IMR-90 (cell line): ENCODE results near the gene PARVB. TPM values are rescaled to one million over a fixed set of nuclear protein-coding genes. Genes with fewer than 3 reads are reported as not detected.

Experiments
- ATAC-seq: fragments of 200-7000 bp; cut with Tn5 transposase; 2 replicates; pipeline ENCODE4 v1.9.1; 2020; ENCODE audit warnings: low read depth, mild to moderate bottlenecking, moderate library complexity
- BruUV-seq: library from RNA; stranded (reverse); fragments of 400-500 nt; replicated peaks from 2 replicates; lab custom pipeline; 2021; lab: Mats Ljungman, UMichigan
- CTCF ChIA-PET: fragments of 300-600 bp; formaldehyde crosslinking; extraction: SDS; loops from one replicate; lab custom pipeline; 2021; ENCODE audit warnings: antibody characterized with exemption; lab: Yijun Ruan, JAX
- POLR2A ChIA-PET: fragments of 300-600 bp; sonication (Branson Sonifier 250); formaldehyde crosslinking; loops from one replicate; lab custom pipeline; 2022; ENCODE audit warnings: antibody characterized with exemption; ENCODE audit not compliant: unreplicated experiment; lab: Charles Lee
- DNase-seq: peaks from one replicate; pipeline ENCODE4 v3.0.0; 2013
- H2AFZ ChIP-seq: replicated peaks from 2 replicates; pipeline ENCODE3; 2013; ENCODE audit warnings: low read length, mild to moderate bottlenecking; ENCODE audit not compliant: poor library complexity
- H2AK5ac ChIP-seq: 2 replicates; pipeline ENCODE4 v1.6.1; 2013; ENCODE audit warnings: low read depth, low read length, inconsistent platforms
- H2AK9ac ChIP-seq: replicated peaks from 2 replicates; pipeline ENCODE3; 2013; ENCODE audit warnings: mild to moderate bottlenecking, low read depth, low read length, moderate library complexity; ENCODE audit not compliant: poor library complexity
- H2BK120ac ChIP-seq: 2 replicates; pipeline ENCODE4 v1.6.1; 2013; ENCODE audit warnings: low read depth, low read length, inconsistent platforms
- H2BK15ac ChIP-seq: 3 replicates; pipeline ENCODE4 v1.6.1; 2013; ENCODE audit warnings: low read depth, low read length, inconsistent platforms
- H2BK20ac ChIP-seq: 2 replicates; pipeline ENCODE4 v1.6.1; 2013; ENCODE audit warnings: low read depth, mild to moderate bottlenecking, inconsistent platforms, low read length, moderate library complexity
- H2BK5ac ChIP-seq: 2 replicates; pipeline ENCODE4 v1.6.1; 2013; ENCODE audit warnings: mild to moderate bottlenecking, low read depth, low read length, inconsistent platforms; ENCODE audit not compliant: poor library complexity, severe bottlenecking
- H3K14ac ChIP-seq: replicated peaks from 2 replicates; pipeline ENCODE4 v1.6.1; 2013; ENCODE audit warnings: low read depth, low read length, inconsistent platforms
- H3K18ac ChIP-seq: 2 replicates; pipeline ENCODE4 v1.6.1; 2013; ENCODE audit warnings: low read depth, low read length, control low read depth
- H3K23ac ChIP-seq: 2 replicates; pipeline ENCODE4 v1.6.1; 2013; ENCODE audit warnings: low read depth, low read length, inconsistent platforms
- H3K27ac ChIP-seq: 2 replicates; pipeline ENCODE4 v1.5.1; 2013; ENCODE audit warnings: mild to moderate bottlenecking, control low read depth, low read length; ENCODE audit not compliant: insufficient read depth
- H3K27me3 ChIP-seq: 2 replicates; pipeline ENCODE4 v1.6.1; 2013; ENCODE audit warnings: low read length; ENCODE audit not compliant: control insufficient read depth, insufficient read depth
- H3K36me3 ChIP-seq: 2 replicates; pipeline ENCODE4 v1.6.1; 2013; ENCODE audit warnings: low read length, mixed read lengths; ENCODE audit not compliant: control insufficient read depth, insufficient read depth
- H3K4ac ChIP-seq: 2 replicates; pipeline ENCODE4 v1.6.1; 2013; ENCODE audit warnings: low read depth, low read length, inconsistent platforms
- H3K4me1 ChIP-seq: 2 replicates; pipeline ENCODE4 v1.6.1; 2013; ENCODE audit warnings: low read length, mixed read lengths; ENCODE audit not compliant: control insufficient read depth, insufficient read depth
- H3K4me2 ChIP-seq: 2 replicates; pipeline ENCODE4 v1.6.1; 2013; ENCODE audit warnings: low read depth, mild to moderate bottlenecking, control low read depth, low read length, moderate library complexity
- H3K4me3 ChIP-seq: 2 replicates; pipeline ENCODE4 v1.5.1; 2013; ENCODE audit warnings: low read depth, mild to moderate bottlenecking, control low read depth, low read length, moderate library complexity; ENCODE audit not compliant: insufficient read depth
- H3K56ac ChIP-seq: 2 replicates; pipeline ENCODE4 v1.6.1; 2013; ENCODE audit warnings: low read length, inconsistent platforms; ENCODE audit not compliant: insufficient read depth; ENCODE audit errors: extremely low read depth
- H3K79me1 ChIP-seq, 2 experiments: 2 replicates each; pipeline ENCODE4 v1.6.1; 2013; ENCODE audit warnings: low read length in 2 of 2, inconsistent platforms in 1 of 2, low read depth in 1 of 2
- H3K9ac ChIP-seq: 2 replicates; pipeline ENCODE4 v1.6.1; 2013; ENCODE audit warnings: low read depth, low read length, control low read depth
- H3K9me1 ChIP-seq: 2 replicates; pipeline ENCODE4 v1.6.1; 2013; ENCODE audit warnings: low read length, inconsistent platforms; ENCODE audit not compliant: insufficient read depth
- H3K9me3 ChIP-seq: 2 replicates; pipeline ENCODE4 v1.6.1; 2013; ENCODE audit warnings: low read length; ENCODE audit not compliant: control insufficient read depth, insufficient read depth
- H4K20me1 ChIP-seq: 2 replicates; pipeline ENCODE4 v1.6.1; 2013; ENCODE audit warnings: low read length, inconsistent platforms; ENCODE audit not compliant: insufficient read depth
- H4K5ac ChIP-seq: 2 replicates; pipeline ENCODE4 v1.6.1; 2013; ENCODE audit warnings: mild to moderate bottlenecking, low read depth, low read length, control low read depth
- H4K8ac ChIP-seq, 2 experiments: 2 replicates each; pipeline ENCODE4 v1.6.1; 2013; ENCODE audit warnings: low read depth in 2 of 2, low read length in 2 of 2, control low read depth in 1 of 2, inconsistent platforms in 1 of 2
- H4K91ac ChIP-seq: 2 replicates; pipeline ENCODE4 v1.6.1; 2013; ENCODE audit warnings: low read depth, low read length, inconsistent platforms; ENCODE audit not compliant: insufficient read depth
- BHLHE40 ChIP-seq: fragments of 150-350 bp; IDR thresholded peaks from 2 replicates; pipeline ENCODE4 v1.6.1; 2016; ENCODE audit warnings: mild to moderate bottlenecking, low read depth, low read length
- CEBPB ChIP-seq: IDR thresholded peaks from 2 replicates; pipeline ENCODE4 v1.6.1; 2012; ENCODE audit warnings: low read depth, low read length, improper control_type of control experiment
- CTCF ChIP-seq: conservative IDR thresholded peaks from 2 replicates; pipeline ENCODE4 v1.5.1; 2012; ENCODE audit warnings: mild to moderate bottlenecking, low read depth, low read length, improper control_type of control experiment
- ELK1 ChIP-seq: fragments of 150-350 bp; IDR thresholded peaks from 2 replicates; pipeline ENCODE4 v1.6.1; 2016; ENCODE audit warnings: low read depth, mild to moderate bottlenecking, low read length, moderate library complexity, borderline replicate concordance
- FOS ChIP-seq: fragments of 150-350 bp; IDR thresholded peaks from 2 replicates; pipeline ENCODE4 v1.6.1; 2016; ENCODE audit warnings: low read depth, low read length
- MXI1 ChIP-seq: IDR thresholded peaks from 2 replicates; pipeline ENCODE4 v1.6.1; 2012; ENCODE audit warnings: low read depth, mild to moderate bottlenecking, low read length, moderate library complexity, borderline replicate concordance
- RCOR1 ChIP-seq: IDR thresholded peaks from 2 replicates; pipeline ENCODE4 v1.6.1; 2012; ENCODE audit warnings: mild to moderate bottlenecking, low read length, improper control_type of control experiment; ENCODE audit not compliant: insufficient replicate concordance
- RFX5 ChIP-seq: IDR thresholded peaks from 2 replicates; pipeline ENCODE4 v1.8.0; 2012; ENCODE audit warnings: low read depth, mild to moderate bottlenecking, low read length, moderate library complexity
- USF2 ChIP-seq: fragments of 150-350 bp; IDR thresholded peaks from 2 replicates; pipeline ENCODE4 v1.6.1; 2017; ENCODE audit warnings: mild to moderate bottlenecking, antibody characterized with exemption, low read length, low read depth
- WGBS, 2 experiments: methylation state at CpG; one replicate each; pipeline versions ENCODE4 v1.1.5 to v1.1.7; 2013; ENCODE audit warnings: missing lambda C conversion rate in 2 of 2; ENCODE audit not compliant: insufficient read length in 1 of 2; ENCODE audit errors: extremely low coverage in 2 of 2; 5-methylcytosine and 5-hydroxymethylcytosine counted together
- dilution Hi-C: fragments of 300-500 bp; cut with HindIII; formaldehyde crosslinking; loops from one replicate; pipeline ENCODE4 v1.14.3; 2018; ENCODE audit warnings: low sequenced_read_pairs; ENCODE audit not compliant: unreplicated experiment
- in situ Hi-C: fragments of 300-500 bp; cut with MboI; formaldehyde crosslinking; loops from 3 replicates; pipeline ENCODE4 v1.14.3; 2019; ENCODE audit warnings: low sequenced_read_pairs, inconsistent platforms, mixed read lengths
- intact Hi-C: fragments of 100-400 bp; cut with micrococcal nuclease; formaldehyde crosslinking; loops from 2 replicates; pipeline ENCODE4 v1.10.0; 2022
- polyA plus RNA-seq, 3 experiments: library from polyadenylated mRNA; depleted of rRNA; stranded (reverse); fragments of >200 nt; gene quantifications; 2 replicates each; pipeline ENCODE4 v1.2.3, GENCODE V29; 2012; ENCODE audit warnings: low replicate concordance in 1 of 3
- total RNA-seq: library from RNA; depleted of rRNA; stranded (reverse); fragments of >200 nt; gene quantifications from 2 replicates; pipeline ENCODE4 v1.2.3, GENCODE V29; 2012

The PARVB gene
- total and polyA plus RNA-seq, 2 of the 4 experiments (the other 2 are of a cell fraction) = 44.3 to 53.9 TPM

GRCh38 chr22:44192098-44192815 lies 168.2 kb downstream of the PARVB start:
- TF ChIP-seq MXI1 (no peak), RFX5 (no peak), CTCF (no peak), RCOR1 (no peak), ELK1 (no peak), USF2 (no peak), BHLHE40 (no peak), FOS (no peak), CEBPB (no peak)
- Histone ChIP-seq H3K4ac (no peak overlapping the region), H3K23ac (no peak overlapping the region), H3K79me1 (no peaks in the 10 kb centered on the region), H3K56ac (no peak overlapping the region), H4K20me1 (no peaks in the 10 kb centered on the region), H3K36me3 (no peaks in the 10 kb centered on the region), H2BK120ac (no peak overlapping the region), H2BK20ac (no peak overlapping the region), H3K9me3 (no peaks in the 10 kb centered on the region), H2BK15ac (no peak overlapping the region), H3K4me3 (no peak overlapping the region), H3K18ac (no peak overlapping the region), H3K4me1 (peaks cover 2% of the 10 kb centered on the region; the same call in 1 of the 2 replicates), H4K5ac (no peak overlapping the region), H4K91ac (no peak overlapping the region), H3K4me2 (no peak overlapping the region), H2AFZ (no peak overlapping the region), H2AK5ac (no peak overlapping the region), H3K27me3 (peaks cover 42% of the 10 kb centered on the region), H3K27ac (no peak overlapping the region), H3K9ac (no peak overlapping the region), H2AK9ac (no peak overlapping the region), H3K14ac (no peak overlapping the region), H2BK5ac (no peak overlapping the region), H3K9me1 (no peaks in the 10 kb centered on the region), H4K8ac (no peak overlapping the region)
- POLR2A ChIA-PET = no interaction called here
- in situ Hi-C loops = no loop called here
- peak; percentile 46; the same call in 1 of the 2 replicates for ATAC-seq
- WGBS, 2 experiments = 100% methylated on average over 1 of the region's 8 CpGs; no CpG with 5 or more reads in 1 of the 2 experiments
- CTCF ChIA-PET = no interaction called here
- dilution Hi-C loops = no loop called here
- no peak for DNase-seq
- BruUV-seq = no TSS peak
- intact Hi-C loops = no loop called here
